HG02588 (cell line): ENCODE measurements around the gene BBX.

Experiments
- ATAC-seq: cut with Tn5 transposase; IDR thresholded peaks from one replicate; pipeline ENCODE4 v1.9.1; 2021; ENCODE audit warnings: mild to moderate bottlenecking, moderate library complexity; ENCODE audit not compliant: unreplicated experiment

Gene BBX

DNA sequence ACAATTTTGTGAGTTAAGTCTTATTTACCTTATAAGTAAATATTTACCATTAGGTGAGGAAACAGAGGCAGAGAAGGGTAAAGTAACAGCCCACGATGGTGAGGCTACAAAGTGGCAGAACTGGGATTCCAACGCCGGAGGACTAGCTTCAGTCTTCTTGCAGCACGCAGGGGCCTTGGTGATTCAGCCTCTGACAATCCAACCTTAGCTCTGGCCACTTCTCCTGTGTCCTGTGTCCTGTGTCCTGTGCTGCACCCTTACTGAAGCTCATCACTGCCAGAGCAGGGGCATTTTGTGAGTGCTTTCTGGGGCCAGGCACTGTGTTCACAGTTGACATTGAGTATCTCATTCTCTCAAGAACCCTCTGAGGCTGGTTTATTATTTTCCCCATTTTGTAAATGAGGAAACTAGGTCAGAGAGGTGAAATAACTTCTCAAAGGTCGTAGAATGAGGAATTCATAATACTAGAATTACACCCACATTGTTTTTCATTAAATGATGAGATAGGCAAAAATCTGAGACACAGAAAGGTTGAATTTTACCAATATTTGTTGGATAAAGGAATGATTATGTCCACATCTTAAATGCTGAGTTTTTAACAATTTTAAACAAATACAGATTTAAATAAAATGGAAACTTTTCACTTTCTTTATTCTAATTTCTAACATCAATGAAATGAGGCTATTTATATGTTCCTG lies 215.9 kb downstream of the BBX start:
- ATAC-seq, result no peak

DNA sequence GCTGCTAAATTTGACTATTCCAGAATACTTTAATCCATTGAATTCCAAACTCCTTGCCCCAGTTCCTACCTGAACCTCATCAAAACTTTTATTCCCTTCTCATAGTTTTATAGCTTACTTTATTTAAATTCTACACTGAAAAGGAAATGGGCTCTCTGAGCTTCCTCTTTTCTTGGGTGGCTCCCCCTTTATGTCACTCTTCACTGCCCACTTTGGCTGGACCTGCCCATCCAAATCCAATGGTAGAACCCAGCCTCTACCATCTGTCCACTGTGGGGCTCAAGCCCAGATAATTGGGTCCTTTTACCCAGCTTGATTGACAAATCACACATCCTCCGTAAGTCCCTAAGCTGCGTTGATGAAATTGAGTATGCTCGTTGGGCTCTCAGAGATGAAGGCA lies 216.5 kb downstream of the BBX start:
- ATAC-seq, result no peak

DNA sequence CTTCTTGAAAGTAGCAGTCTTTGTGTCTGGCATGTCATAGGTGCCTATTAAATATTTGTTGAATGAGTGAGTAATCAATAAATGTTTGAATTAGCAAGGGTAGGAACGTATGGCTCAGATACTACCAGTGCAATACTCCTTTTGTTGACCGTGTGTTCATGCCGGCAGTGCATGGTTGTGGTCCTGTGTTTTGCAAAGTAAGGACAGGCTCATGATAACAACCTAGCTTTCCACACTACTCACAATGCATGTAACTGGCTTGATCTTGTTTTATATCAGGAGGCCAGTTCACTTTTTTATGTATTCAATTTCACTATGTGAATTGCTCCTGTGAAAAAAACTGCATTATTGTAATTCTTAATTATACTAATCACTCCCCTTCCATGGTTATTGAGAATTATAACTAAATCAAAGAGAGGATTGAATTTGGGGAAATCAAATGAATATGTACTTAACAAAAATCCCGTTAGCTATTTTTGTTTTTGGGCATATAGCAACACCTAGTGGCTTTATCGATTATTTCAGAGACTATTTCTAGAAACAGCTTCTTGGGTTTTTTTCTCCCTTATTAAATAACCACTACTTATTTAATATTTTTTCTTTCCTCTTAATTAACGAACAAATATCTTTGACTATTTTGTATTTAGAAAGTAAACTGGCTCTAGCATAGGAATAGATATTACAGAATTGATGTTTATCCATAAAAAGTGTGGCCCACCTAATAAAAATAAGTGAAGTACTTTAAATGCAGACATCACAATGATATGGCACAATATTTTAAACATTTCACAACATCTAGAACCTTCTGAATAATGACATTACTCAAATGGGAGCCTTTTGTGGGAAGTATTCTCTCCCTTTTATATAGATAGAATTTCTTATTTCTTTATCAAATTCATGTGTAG lies 218.5 kb downstream of the BBX start:
- ATAC-seq, result no peak

DNA sequence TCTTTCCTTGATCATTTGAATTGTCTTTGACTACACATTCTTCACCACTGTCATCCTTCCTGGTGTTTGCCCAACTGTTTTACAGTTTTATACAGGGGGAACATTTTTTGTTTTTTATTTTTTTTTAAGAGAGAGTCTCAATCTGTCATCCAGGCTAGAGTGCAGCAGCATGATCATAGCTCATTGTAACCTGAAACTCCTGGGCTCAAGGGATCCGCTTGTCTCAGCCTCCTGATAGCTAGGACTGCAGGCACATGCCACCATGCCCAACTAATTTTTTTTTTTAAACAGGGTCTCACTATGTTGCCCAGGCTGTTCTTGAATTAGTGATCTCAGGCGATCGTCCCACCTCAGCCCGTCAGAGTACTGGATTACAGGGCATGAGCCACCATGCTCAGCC lies 222.6 kb downstream of the BBX start:
- ATAC-seq, result no peak

DNA sequence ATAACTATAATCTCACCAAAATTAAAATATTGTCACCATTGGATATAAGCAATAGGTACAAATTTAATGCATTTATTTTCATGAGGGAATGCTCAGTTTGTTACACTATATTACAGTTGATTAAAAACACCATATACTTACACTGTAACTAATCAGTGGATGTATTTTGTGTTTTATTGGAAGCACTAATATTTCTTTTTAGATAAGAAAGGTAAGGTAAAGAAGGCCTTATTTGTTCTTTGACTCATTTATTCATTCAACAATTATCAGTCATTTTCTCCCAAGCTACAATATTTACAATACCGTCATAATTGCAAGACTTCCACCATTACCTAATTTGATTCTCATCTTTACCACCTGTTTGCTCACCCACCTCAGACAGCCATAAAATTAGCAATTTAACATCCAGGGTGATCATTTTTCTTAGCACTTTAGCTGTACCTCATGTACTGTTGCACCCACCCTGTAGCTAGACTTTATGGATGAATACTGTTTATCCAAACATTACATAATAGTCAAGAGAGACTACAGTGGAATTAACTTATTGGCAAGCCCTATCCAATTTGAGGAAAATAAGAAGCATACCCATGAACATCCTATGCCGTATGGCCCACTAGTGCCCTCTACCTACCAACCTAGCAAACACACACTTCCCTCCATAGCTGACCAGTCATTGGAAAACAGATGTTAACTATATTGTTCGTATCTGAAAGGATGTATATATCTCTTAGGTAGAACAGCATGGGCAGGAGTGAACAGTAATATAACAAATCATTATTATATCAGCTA lies 229.6 kb downstream of the BBX start:
- no peak for ATAC-seq

DNA sequence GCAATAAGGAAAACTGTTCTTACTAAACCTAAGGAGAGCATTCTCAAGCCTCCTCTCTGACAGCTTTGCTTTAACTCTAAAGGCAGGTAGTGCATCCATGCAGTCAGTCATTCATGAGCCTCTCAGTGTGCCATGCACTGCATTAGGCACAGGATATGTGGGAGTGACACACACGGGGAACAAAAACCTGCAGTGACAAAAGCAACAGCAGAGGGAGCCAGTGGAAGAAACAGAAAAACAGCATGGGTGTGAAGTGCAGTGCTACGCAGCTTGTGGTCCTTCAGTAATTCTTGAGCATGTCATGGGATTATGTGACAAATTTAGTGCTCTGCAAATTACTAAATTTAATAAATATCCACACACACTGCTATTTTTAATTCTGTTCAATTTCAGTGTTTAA lies 230.7 kb downstream of the BBX start:
- ATAC-seq, result no peak

DNA sequence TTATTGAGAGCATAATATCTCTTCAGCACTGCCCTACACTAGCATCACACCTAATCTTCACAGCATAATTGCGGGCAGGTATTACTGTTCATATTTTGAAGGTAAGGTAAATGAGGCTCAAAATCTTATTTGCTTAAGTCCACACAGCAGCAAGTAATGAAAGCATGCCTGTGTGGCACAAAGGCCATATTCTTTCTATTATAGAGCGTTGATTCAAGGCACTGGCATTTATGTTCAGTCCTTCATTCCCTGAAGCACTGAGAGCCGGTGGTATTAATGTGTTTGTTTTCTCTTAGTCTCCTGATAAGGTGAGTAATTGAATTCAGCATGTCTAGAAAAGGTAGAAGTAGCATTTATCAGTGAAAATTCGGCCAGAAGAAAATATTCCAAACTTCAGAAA lies 231.2 kb downstream of the BBX start:
- no peak for ATAC-seq

DNA sequence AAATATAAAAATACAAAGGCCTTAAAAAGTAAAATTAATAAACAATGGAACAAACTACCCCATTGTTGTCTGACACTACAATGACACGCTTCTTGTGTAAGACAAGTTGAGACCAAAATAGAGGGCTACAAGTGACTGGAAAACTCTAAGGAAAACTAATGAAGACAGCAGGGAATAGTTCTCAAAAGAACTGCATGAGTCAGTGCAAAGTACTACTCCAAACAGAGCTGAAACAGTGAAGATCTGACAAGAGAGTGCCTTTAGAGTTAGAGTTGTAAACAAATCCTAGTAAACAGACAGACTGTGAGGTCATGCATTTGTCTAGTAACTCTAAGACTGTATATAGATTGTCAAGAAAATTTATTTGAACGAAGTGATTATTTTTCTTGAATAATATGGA lies 233.9 kb downstream of the BBX start:
- no peak for ATAC-seq

DNA sequence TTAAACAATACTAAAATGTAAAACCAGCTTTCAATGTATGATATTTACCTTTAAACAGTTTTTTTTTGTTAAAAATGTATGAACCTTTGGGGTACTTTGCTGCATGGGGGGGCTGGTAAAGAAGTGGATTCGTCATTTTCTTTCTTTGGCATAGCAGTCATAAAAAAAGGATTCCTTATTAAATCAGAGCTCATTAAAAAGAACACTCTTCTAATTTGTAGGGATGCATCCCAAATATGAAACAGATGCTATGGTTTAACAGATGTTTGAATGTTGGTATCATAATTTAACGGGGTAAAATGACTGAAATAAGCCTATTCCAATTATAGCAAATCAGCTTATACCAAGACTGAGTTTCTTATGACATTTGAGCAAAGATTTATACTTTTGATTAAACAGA lies 234.4 kb downstream of the BBX start:
- ATAC-seq, result no peak

DNA sequence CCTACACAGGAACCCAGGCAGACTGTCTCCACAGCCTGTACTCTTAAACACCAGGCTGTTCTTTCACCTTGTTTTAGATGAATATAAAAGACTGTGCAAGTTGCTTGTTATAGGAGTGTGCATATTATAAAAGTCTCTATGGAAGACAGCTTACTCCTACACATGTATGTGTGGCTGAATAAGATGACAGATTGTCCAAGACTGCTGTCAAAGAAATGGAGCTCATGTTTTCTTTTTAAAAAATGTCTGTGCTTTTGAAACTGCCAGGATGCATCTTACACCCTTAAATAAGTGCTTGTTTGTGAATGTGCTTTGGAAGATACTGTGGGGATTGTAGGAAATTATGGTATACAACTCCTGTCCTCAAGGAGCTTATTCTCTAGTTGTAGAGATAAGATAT lies 237.4 kb downstream of the BBX start:
- ATAC-seq, result no peak

DNA sequence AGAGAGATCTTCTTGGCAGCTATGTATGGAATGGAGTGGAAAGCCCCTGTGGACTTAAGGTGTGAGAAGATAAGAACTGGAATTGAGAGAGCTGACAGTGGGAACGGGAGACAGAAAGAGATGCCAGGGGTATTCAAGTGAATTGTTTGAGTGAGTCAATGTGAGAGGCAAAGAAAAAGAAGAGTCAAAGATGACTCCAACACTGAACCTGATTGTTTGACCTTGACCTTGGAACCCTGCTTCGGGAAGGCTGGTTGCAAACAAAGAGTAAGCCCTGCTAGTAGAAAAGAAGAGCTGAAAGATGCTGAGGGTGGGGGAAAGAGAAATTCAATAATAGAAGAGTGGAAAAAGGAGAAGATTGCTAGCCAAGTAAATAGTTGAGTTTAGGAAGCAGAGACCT lies 238.6 kb downstream of the BBX start:
- no peak for ATAC-seq

DNA sequence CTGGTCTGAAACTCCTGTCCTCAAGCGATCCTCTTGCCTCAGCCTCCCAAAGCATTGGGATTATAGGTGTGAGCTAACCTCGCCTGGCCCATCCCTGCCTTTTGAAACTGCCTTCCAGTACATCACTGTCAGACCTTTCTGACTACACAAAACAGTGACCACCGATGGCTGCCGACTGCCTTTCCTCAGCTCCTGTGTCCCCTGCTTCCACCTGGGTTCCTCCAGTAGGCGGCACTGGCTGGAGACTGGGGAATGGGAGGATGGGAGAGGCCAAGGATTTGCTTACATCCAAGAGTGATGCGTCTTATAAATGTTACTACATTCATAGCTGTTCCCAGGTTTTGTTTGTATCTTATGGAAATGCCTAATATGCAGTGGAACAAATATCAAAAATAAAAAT lies 242.8 kb downstream of the BBX start:
- ATAC-seq, result no peak

DNA sequence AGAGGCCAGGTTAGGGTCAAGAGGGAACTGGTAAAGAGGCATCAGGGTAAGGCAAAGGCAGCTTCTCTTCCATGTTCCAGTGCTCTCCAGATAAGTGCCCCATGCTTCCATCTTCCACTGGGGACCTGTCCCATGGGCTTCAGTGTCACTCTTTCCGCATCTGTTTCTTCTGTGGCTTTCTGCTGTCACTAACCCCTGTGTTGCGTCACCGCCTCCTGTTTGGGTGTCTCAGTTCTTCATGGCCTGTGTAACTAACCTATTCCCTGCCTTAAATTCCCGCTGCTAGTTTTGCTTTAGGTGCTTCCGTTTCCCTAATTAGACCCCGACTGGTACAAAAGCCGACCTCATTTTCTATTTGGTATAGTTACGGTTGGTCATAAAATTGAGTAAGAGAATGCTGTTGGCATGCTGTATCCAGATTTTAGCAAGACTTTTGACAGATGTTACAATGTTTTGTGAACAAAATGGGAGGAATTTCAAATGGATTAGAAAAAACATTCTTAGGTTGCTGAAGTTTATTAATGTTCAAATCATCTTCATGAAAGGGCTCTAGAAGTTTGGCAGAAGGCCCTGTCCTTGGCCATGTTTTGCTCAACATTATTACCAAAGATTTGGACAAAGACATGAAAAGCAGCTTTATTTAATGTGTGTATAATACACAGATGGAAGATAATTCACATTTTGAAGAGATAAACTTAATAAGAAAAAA lies 245.3 kb downstream of the BBX start:
- no peak for ATAC-seq

DNA sequence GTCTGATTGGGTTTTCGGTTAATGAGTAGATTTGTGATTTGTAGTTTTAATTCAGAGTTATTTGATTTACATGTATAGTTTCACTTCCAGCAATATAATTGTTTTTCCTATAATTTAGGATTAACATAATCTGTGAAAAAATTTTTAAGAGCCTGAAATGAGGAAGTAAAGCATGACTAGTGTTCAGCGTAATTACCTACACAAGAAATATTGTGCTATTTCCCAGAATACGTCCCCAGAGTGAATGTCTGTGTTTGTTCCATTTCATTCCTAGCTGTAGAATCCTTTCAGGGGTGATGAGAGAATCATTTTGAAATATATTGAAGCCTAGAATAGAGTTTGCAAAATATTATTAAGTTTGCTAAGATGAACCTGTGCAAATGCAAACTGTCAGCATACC lies 247.1 kb downstream of the BBX start:
- ATAC-seq, result no peak

DNA sequence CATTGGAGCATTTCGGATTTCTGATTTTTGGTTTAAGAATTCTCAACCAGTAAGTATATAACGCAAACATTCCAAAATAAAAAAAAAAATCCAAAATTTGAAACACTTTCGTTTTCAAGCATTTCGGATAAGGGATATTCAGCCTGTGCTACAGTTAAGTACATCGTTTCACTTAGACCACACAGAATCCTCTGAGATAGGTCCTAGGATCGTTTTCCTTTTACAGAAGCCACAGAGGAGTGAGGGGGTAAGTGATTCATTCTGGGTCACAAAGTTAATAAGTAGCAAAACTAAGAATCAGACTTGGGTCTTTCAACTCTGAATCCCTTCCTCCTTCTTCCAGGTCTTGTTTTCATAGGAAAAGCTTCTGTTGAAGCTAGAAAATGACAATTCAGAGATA lies 249.3 kb downstream of the BBX start:
- no peak for ATAC-seq

DNA sequence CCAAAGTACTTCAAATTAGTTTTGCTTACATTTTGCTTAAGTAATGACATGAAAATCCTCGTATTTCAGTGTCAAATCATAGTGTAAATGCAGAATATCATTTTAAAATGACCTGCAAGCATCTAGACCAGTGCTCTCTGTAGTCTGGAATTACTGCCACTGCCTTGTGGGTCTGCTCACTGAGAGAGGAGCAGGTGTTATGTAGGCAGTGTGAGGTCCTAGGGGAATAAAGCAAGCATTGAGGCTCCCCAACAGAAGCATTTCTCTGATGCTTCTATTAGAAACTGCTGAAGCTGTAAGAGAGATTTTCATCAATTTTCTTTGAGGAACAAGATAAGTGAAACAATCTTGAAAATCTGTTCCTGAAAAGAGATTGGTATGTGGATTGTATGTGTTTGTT lies 253.2 kb downstream of the BBX start:
- ATAC-seq, result no peak

DNA sequence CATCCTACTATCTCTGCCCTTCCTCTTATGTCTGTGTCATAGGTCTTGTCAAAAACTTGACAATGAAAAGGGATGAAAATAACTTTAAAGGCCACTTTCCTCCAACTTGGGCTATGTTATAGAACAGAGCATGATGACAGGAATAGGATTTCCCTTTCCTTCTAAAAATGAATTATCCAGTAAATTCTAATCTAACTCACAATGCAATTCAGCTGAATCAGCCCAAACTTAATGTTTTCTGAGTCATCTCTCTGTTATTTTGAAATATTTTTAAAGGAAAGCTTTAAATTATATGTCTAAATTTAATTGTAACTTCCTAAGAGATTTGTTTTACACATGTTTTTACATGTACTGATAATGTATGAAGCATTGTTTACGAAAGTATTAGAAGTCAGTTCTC lies 258.5 kb downstream of the BBX start:
- ATAC-seq, result no peak

DNA sequence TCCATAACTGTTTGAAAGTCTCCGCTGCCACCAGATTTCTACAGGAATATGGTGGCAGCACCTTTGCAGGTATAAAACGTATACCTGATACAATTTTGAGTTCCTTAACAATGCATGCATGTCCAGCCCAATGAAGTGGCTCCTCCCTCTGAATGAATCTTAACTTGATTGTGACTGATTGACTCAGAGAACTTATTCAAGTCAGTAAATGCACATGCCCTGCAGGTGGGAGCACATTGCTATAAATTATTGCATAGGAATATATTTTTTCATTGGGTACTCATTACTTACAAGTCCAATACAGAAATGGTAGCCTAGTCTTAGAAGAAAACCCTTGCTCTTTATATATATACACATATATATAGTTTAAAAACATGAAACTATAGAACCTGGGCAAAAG lies 259.3 kb downstream of the BBX start:
- no peak for ATAC-seq

DNA sequence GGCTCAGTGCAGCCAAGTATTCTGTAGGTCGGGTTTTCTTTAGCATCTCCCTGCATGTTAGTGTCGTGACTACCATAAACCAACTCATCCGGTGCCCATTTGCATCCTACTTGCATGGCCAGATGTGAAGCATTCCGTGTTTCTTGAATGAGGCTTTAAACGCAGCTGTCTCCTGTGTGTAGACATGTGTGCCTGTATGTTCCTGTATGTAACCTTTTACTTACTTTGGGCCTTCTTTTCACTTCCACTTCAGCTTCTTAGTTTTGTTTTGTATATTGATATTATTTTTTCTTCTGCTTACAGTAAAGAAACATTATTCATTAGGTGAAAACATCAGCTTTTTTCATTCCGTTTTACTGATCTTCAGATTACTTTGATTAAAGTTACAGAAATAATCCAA lies 267.9 kb downstream of the BBX start:
- ATAC-seq, result no peak

DNA sequence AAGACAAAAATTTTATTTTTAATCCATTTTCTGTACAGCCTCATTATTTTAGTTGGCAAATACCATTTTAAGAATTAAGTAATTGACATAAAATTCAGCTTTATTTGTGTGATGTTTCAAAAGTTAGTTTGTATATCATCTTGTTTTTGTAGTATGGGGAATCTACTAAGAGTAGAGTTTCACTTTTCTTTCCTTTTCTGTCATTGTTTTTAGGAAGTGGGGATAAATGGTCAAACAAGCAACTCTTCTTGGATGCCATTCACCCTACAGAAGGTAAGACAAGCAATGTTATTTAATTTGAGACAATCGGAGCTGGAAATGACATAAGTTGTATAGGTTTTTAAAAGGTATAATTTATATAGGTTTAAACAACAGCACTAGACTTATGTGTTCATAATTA lies 268.3 kb downstream of the BBX start:
- no peak for ATAC-seq

DNA sequence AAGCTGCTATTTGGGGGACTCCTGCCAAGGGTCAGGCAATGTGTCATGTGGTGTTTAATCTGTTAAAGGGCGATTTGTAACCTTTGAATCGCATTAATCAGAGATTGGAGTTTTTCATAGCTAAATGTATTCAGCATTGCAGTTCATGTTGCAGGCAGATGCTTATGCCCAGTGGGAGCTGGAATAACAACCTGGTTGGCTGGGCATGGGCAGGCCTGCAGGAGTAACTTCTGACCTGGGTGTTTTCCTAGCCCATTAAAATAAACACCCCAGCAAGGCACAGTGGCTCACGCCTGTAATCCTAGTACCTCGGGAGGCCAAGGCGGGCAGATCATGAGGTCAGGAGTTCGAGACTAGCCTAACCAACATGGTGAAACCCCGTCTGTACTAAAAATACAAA lies 268.7 kb downstream of the BBX start:
- ATAC-seq, result no peak
